Activated naive CD4-positive, alpha-beta T cell treated with anti-CD3 and anti-CD28 coated beads, Interleukin-2, amount 10 ng/mL, durations not matched to agents 7 days and 5 days (primary cell): ENCODE measurements around the gene RNU5B-1.
"Not testable (repeated sequence)": the region's sequence is repeated elsewhere in the genome, so short reads cannot be mapped to it uniquely, and the experiment has no call there.

ENCODE experiments used
- CTCF ChIA-PET: fragments of 350-600 bp; sonication (Branson Sonifier 250); formaldehyde crosslinking; loops from one replicate; lab custom pipeline; 2021; ENCODE audit warnings: antibody characterized with exemption; lab: Charles Lee
- DNase-seq: peaks from one replicate; pipeline ENCODE4 v3.0.0-alpha.2; 2020
- H3K27ac Mint-ChIP-seq: one replicate; pipeline ENCODE4 v1.8.0; 2021; ENCODE audit warnings: mild to moderate bottlenecking, moderate library complexity, mixed read lengths
- H3K27me3 Mint-ChIP-seq: one replicate; pipeline ENCODE4 v1.8.0; 2021; ENCODE audit warnings: mild to moderate bottlenecking, mixed read lengths
- H3K36me3 Mint-ChIP-seq: one replicate; pipeline ENCODE4 v1.8.0; 2021; ENCODE audit warnings: mixed read lengths
- H3K4me1 Mint-ChIP-seq: one replicate; pipeline ENCODE4 v1.8.0; 2021; ENCODE audit warnings: mixed read lengths
- H3K4me3 Mint-ChIP-seq: one replicate; pipeline ENCODE4 v1.8.0; 2021; ENCODE audit warnings: mild to moderate bottlenecking, moderate library complexity, mixed read lengths
- H3K9me3 Mint-ChIP-seq: one replicate; pipeline ENCODE4 v1.8.0; 2021; ENCODE audit warnings: mixed read lengths

The RNU5B-1 gene

GRCh38 chr15:65351972-65352371, 47.5 kb downstream of the RNU5B-1 start:
- Mint-ChIP-seq H3K27me3 (peaks cover 48% of the 10 kb centered on the region), H3K9me3 (peaks cover 10% of the 10 kb centered on the region)
- CTCF ChIA-PET, H3K4me3 Mint-ChIP-seq, H3K36me3 Mint-ChIP-seq, H3K4me1 Mint-ChIP-seq, DNase-seq, H3K27ac Mint-ChIP-seq: not testable (repeated sequence)
